Measurements from ENCODE around the gene PEX16. TPM values are rescaled to one million over a fixed set of nuclear protein-coding genes. Genes with fewer than 3 reads are reported as not detected.
"Not testable (repeated sequence)": the region's sequence is repeated elsewhere in the genome, so short reads cannot be mapped to it uniquely, and the experiment has no call there.

PEX16 gene
- polyA plus RNA-seq, 1 donor from 2014 or later, result 73.5 TPM

DNA sequence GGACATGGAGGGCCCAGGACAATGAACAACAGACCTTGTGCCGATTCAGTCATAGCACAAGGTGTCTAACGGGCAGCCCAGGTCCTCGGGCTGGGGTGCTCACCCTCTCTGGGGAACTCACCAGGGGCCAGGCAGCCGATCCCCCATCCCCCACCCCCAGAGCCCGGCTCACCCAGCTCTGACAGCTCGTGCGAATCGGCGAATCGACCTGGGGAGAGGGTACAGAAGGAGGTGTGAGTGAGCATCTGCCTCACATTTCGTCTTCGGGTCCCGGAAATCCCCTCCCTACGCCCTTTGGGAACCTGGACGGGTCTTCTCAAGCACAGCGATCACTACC lies 423 bp downstream of the PEX16 start:
- Mint-ChIP-seq H3K27me3 (no peaks in the 10 kb centered on the region), H3K9me3 (no peaks in the 10 kb centered on the region), H3K4me1 (peaks cover 26 to 41% (median 28%) of the 10 kb centered on the region in 3 donors), H3K4me3 (peak overlapping the region; percentile 93 to 99 (median 96)), H3K27ac (peak overlapping the region; percentile 91 to 98 (median 98)), H3K36me3 (peaks cover 4% of the 10 kb centered on the region)

DNA sequence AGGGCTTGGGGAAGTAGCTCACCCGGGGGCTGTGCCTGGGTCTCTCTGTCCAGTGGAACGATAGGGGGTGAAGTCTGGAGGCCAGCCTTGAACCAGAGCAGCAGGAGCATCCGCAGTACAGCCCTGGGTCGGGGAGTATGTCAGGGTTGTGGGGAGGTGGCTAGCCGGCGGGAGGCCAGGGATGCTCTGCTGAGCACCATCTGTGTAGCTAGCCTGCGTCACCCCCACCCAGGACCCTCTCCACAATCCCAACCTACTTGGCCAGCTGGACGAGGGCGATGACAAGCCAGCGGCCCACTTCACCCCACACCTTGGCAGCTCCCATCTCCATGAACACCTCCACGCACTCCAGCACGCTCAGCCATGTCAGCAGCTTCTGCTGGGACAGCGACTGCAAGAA lies 2.2 kb downstream of the PEX16 start:
- Mint-ChIP-seq H3K9me3 (no peaks in the 10 kb centered on the region), H3K4me1 (peaks cover 17 to 31% (median 18%) of the 10 kb centered on the region in 3 donors), H3K27me3 (no peaks in the 10 kb centered on the region), H3K27ac (peak overlapping the region in 1 of 3 donors; percentile 73), H3K4me3 (peak overlapping the region in 1 of 4 donors; percentile 61), H3K36me3 (peaks cover 4% of the 10 kb centered on the region)

DNA sequence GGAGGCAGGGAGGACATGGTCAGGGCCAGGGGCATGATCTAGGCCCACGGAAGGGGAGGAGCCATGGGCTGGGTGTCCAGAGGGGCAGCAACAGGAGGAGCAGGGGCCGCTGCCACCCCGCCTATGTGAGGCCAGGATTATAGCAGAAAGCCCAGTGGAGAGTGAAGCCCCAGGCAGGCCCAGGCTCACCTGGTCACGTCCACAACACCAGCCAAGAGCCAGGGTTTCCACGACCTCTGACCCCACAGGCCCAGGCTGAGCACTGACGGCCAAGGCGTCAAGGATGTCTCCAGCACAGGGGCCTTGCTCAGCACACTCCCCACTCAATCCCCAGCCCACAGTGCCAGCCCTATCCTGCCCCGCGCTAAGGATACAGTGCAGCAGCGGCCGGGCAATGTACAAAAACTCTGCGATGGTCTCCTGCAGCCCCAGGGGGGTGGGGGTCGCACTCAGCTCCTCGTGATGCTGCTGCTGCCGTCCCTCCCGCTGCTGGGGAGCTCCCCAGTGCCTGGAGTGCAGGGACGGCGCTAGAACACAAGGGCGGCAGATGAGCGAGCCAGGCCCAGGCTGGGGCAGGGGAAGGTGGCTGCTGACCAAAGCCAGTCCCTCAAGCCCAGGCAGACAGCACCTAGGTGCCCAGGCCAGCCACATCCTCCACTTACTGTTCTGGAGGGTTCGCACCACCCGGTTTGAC lies 3.6 kb downstream of the PEX16 start:
- peaks cover 4% of the 10 kb centered on the region for H3K36me3 Mint-ChIP-seq
- H3K9me3 Mint-ChIP-seq, result no peaks in the 10 kb centered on the region
- H3K4me1 Mint-ChIP-seq, result peaks cover 5 to 19% (median 7%) of the 10 kb centered on the region in 3 donors
- H3K27me3 Mint-ChIP-seq, result no peaks in the 10 kb centered on the region
- H3K27ac Mint-ChIP-seq, result no peak overlapping the region
- peak overlapping the region in 1 of 4 donors; percentile 61 for H3K4me3 Mint-ChIP-seq

DNA sequence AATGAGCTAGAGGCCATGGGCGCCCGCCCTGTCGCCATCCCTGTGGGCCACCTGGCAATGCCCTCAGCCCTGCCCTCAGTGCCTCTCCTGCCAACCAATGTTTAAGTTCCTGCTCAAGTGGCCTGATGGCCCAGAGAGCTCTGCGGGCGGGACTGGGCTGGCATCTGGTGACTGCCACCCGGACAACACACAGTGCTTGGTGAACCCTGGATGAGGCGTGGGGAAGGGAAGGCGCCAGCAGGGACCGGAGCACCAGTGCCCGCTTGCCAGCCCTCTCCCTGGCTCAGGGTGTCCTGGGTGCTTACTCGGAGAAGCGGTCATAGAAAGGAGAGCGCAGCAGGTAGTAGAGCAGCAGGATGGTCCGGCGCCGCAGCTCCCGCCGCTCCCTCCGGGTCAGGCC lies 4.2 kb downstream of the PEX16 start:
- H3K4me1 Mint-ChIP-seq, result peaks cover 4 to 18% (median 6%) of the 10 kb centered on the region in 3 donors
- H3K36me3 Mint-ChIP-seq, result peaks cover 4% of the 10 kb centered on the region
- H3K4me3 Mint-ChIP-seq, result peak overlapping the region in 1 of 4 donors; percentile 38
- H3K27ac Mint-ChIP-seq, result no peak overlapping the region
- no peaks in the 10 kb centered on the region for H3K9me3 Mint-ChIP-seq
- no peaks in the 10 kb centered on the region for H3K27me3 Mint-ChIP-seq

DNA sequence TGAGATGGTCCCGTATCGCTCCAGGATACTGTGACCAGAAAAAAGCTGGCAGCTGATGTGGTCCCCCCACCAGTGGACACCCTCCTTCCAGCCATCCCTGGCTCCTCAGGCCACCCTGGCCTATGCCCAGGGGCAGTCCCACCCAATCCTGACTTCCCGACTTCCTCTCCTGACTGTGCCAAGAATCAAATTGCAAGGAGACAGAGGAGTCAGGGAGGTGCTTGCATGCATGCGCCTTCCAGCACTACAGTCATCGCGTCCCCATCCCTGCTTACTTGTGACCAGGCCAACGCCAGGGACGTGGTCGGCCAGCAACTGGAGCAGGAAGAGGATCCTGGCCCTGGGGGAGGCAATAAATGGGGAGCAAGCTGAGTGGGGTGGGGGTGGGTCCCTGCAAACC lies 7.1 kb downstream of the PEX16 start:
- Mint-ChIP-seq H3K9me3 (no peaks in the 10 kb centered on the region), H3K4me3 (no peak overlapping the region), H3K36me3 (peaks cover 2% of the 10 kb centered on the region), H3K4me1 (peaks cover 4 to 8% (median 6%) of the 10 kb centered on the region in 3 donors), H3K27ac (no peak overlapping the region), H3K27me3 (no peaks in the 10 kb centered on the region)

DNA sequence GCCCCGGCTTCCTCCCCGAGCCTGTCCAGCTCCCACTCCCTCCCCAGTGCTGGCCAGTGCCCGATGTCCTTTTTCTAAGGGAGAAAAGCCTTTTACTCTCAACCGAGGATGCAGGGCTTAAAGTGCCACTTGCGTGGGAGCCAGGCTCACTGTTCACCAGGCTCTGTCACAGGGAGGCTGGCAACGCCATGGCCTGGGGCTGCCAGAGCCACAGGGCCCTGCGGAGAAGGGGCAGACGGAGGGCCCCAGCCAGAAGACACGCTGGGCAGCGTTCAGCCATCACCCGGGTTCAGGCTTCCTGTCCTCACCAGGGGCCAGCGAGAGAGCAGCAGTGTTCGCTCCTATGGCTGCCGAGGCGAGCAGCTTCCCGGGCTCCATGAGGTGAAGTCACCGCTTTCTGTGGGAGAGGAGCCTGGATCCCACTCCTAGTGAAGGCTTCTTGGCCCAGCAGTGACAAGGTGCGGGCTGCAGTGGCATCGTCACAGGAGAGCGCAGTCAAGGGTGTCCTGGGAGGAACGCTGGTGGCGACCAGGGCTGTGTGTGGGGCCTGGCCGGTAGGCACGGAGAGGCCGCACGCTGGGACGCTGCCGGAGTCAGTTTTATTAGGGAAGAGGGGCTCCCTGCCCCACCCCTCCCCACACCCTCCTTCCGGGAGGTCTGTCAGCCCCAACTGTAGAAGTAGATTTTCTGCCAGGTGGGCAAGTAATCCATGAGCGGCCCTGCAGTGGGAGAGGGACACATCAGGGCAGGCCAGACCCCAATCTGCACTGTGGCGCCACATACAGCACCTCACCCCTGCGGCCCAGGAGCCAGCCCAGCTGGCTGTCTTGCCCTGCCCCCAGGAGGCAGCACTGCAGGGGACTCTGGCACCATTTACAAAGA lies 7.8 kb downstream of the PEX16 start:
- peaks cover 4 to 7% (median 4%) of the 10 kb centered on the region in 3 donors for H3K4me1 Mint-ChIP-seq

DNA sequence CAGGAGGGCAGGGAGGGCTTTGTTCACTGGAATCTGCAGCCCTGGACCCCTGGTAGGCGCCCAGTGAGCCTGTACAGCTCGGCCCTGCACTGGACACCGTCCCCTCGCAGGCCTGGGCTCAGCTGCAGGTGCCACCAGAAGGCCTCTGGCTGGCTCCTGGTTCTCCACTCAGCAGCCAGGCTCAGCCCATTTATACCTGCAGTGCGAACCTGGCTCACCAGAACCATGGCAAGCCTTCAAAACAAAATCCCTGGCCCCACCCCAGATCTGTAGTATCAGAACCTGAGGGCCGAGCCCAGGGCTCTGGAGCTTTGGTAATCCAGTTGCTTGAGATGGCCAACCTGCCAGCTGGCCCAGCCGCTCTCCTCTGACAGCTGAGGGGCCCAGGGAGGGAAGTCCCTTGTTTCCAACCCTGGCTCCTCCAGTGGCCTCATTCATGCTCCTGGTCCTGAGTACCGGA lies 9.7 kb downstream of the PEX16 start:
- Mint-ChIP-seq H3K27me3 (no peaks in the 10 kb centered on the region), H3K36me3 (peaks cover 2% of the 10 kb centered on the region), H3K9me3 (no peaks in the 10 kb centered on the region), H3K27ac (peak overlapping the region in 1 of 3 donors; percentile 29), H3K4me3 (no peak overlapping the region), H3K4me1 (peaks cover 4 to 7% (median 4%) of the 10 kb centered on the region in 3 donors)

More for the DNA sequence above, 7.8 kb downstream of the PEX16 start:
- no peaks in the 10 kb centered on the region for H3K27me3 Mint-ChIP-seq
- no peak overlapping the region for H3K4me3 Mint-ChIP-seq
- no peak overlapping the region for H3K27ac Mint-ChIP-seq
- peaks cover 2% of the 10 kb centered on the region for H3K36me3 Mint-ChIP-seq
- H3K9me3 Mint-ChIP-seq, result no peaks in the 10 kb centered on the region

DNA sequence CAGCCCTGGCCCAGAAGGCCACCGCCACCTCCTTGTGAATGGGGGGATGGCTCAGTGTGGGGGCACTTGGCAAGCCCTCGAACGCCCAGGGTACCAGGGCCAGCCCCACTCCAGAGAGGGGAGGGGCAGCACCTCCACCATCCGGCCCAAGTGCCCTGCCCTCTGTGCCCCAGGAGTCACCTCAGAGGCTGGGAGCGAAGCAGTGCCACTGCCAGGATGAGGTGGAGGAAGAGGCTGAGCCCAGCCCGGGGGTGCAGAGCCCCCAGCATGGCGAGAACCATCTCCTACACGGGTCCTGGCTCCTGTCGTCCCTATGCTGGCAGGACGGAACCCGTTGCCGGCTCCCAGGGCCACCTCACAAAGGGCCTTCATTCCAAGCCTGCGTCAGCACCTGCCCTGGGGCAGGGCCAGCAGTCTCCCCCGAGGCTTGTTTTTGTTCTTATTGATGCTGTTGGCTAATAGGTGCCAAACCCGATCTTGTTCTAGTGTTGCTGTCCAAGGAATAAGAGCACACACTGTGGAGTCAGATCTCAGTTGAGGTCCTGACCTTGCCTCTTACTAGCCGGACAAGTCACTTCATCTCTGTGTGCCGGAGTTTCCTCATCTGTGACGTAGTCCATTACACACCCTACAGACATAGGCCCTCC lies 10.6 kb downstream of the PEX16 start, which contains the start of gene FREY1:
Gene FREY1, minus strand, starts transcription at position 307 of the 647 bp plus-strand sequence. Its CDS starts 26 bp downstream, at position 281.
- Mint-ChIP-seq H3K36me3 (peaks cover 2% of the 10 kb centered on the region), H3K27me3 (no peaks in the 10 kb centered on the region), H3K4me1 (peaks cover 4 to 7% (median 4%) of the 10 kb centered on the region in 3 donors), H3K27ac (peak within 1 kb of the TSS in 1 of 3 donors; percentile 29), H3K4me3 (no peak within 1 kb of the TSS), H3K9me3 (no peaks in the 10 kb centered on the region)

DNA sequence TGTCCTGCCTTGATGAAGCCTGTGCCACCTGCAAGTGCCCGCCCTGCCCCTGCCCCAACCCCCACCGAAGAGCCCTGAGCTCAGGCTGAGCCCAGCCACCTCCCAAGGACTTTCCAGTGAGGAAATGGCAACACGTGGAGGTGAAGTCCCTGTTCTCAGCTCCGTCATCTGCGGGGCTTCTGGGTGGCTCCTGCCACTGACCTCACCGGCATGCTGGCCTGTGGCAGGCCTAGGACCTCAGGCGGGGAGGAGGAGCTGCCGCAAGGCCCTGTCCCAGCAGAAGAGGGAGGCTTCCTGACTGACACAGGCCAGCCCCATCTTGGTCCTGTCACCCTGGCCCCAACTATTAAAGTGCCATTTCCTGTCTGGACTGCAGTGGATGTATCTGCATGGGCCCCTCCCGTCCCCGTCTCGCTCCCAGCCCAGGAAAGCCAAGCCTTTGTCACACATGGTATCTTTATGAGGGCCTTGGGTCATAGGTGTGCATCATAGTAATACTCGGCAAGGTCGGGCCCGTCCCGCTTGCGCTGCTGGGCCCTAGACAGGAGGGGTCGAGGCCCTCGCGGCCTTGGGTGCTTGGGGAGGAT lies 11.5 kb downstream of the PEX16 start:
- H3K36me3 Mint-ChIP-seq, result peaks cover 2% of the 10 kb centered on the region
- peaks cover 2% of the 10 kb centered on the region for H3K27me3 Mint-ChIP-seq
- H3K4me3 Mint-ChIP-seq, result no peak overlapping the region
- peaks cover 4 to 7% (median 4%) of the 10 kb centered on the region in 3 donors for H3K4me1 Mint-ChIP-seq
- H3K9me3 Mint-ChIP-seq, result no peaks in the 10 kb centered on the region
- no peak overlapping the region for H3K27ac Mint-ChIP-seq

DNA sequence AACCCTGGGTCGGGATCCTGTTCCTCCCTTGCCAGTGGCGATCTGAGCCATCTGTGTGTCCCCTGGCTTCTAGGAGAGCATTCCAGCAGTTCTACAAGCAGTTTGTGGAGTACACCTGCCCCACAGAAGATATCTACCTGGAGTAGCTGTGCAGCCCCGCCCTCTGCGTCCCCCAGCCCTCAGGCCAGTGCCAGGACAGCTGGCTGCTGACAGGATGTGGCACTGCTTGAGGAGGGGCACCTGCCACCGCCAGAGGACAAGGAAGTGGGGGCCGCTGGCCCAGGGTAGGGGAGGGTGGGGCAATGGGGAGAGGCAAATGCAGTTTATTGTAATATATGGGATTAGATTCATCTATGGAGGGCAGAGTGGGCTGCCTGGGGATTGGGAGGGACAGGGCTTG lies 12.1 kb downstream of the PEX16 start:
- not testable (repeated sequence) for H3K36me3 Mint-ChIP-seq, H3K9me3 Mint-ChIP-seq, H3K27me3 Mint-ChIP-seq, H3K4me1 Mint-ChIP-seq
- H3K4me3 Mint-ChIP-seq, result peak overlapping the region in 1 of 4 donors; percentile 26
- peak overlapping the region in 1 of 3 donors; percentile 51 for H3K27ac Mint-ChIP-seq

DNA sequence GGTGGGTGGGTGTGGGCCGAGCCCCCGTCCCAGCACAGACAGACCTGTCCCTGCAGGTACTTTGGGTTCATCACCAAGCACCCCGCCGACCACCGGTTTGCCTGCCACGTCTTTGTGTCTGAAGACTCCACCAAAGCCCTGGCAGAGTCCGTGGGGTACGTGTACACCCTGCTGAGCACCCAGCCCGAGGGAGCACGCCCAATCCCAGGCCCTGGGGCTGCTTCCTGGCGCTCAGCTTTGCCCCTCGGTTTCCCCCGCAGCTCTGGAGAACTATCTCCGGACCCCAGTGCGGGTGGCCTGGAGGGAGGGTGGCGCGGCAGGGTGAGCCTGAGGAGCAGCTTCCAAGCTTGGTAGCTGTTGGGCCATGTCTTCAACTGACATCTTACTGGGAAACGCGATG lies 12.6 kb downstream of the PEX16 start:
- no peaks in the 10 kb centered on the region for H3K9me3 Mint-ChIP-seq
- peaks cover 7% of the 10 kb centered on the region for H3K27me3 Mint-ChIP-seq
- H3K4me3 Mint-ChIP-seq, result peak overlapping the region in 1 of 4 donors; percentile 26
- peaks cover 2% of the 10 kb centered on the region for H3K36me3 Mint-ChIP-seq
- peak overlapping the region in 1 of 3 donors; percentile 51 for H3K27ac Mint-ChIP-seq
- peaks cover 4 to 7% (median 4%) of the 10 kb centered on the region in 3 donors for H3K4me1 Mint-ChIP-seq

DNA sequence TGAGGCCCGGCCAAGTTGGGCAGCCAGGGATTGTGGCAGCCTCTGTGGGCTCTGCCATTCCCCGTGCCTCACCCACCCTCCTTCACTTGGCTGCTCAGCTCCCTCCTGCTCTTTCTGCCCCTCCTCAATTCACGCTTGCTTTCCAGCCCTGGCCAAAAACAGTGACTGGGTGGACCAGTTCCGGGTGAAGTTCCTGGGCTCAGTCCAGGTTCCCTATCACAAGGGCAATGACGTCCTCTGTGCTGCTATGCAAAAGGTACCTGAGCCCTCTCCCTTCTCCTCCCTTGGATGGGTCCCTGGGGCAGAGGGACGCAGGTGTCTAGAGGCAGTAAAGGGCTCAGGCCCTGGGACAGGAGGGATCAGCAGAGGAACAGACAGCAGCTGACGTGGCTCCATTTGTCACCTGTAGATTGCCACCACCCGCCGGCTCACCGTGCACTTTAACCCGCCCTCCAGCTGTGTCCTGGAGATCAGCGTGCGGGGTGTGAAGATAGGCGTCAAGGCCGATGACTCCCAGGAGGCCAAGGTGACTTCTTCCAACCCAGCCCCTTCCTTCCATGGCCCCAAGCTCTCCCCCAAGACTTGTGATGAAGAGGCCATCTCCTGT lies 13.3 kb downstream of the PEX16 start:
- no peaks in the 10 kb centered on the region for H3K9me3 Mint-ChIP-seq
- peak overlapping the region in 1 of 3 donors; percentile 51 for H3K27ac Mint-ChIP-seq
- peaks cover 2% of the 10 kb centered on the region for H3K36me3 Mint-ChIP-seq
- peaks cover 7% of the 10 kb centered on the region for H3K27me3 Mint-ChIP-seq
- peaks cover 4 to 7% (median 4%) of the 10 kb centered on the region in 3 donors for H3K4me1 Mint-ChIP-seq
- peak overlapping the region in 1 of 4 donors; percentile 60 for H3K4me3 Mint-ChIP-seq

DNA sequence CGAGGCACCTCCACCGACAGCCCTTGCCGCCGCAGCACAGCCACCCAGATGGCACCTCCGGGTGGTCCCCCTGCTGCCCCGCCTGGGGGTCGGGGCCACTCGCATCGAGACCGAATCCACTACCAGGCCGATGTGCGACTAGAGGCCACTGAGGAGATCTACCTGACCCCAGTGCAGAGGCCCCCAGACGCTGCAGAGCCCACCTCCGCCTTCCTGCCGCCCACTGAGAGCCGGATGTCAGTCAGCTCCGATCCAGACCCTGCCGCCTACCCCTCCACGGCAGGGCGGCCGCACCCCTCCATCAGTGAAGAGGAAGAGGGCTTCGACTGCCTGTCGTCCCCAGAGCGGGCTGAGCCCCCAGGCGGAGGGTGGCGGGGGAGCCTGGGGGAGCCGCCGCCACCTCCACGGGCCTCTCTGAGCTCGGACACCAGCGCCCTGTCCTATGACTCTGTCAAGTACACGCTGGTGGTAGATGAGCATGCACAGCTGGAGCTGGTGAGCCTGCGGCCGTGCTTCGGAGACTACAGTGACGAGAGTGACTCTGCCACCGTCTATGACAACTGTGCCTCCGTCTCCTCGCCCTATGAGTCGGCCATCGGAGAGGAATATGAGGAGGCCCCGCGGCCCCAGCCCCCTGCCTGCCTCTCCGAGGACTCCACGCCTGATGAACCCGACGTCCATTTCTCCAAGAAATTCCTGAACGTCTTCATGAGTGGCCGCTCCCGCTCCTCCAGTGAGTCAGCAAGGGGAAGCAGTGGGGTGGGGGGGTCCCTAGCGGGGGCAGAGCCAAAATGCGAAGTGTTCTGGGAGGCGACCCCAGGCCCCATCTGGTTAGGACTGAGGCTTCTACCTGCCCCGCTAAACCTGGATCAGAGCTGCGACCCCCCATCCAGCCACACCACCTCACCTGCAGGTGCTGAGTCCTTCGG lies 15.0 kb downstream of the PEX16 start:
- Mint-ChIP-seq H3K27ac (peak overlapping the region in 1 of 3 donors; percentile 51), H3K4me1 (peaks cover 4 to 7% (median 6%) of the 10 kb centered on the region in 3 donors), H3K4me3 (peak overlapping the region in 1 of 4 donors; percentile 55)

More for the DNA sequence above, 15.0 kb downstream of the PEX16 start:
- peaks cover 9% of the 10 kb centered on the region for H3K27me3 Mint-ChIP-seq
- H3K36me3 Mint-ChIP-seq, result peaks cover 2% of the 10 kb centered on the region
- no peaks in the 10 kb centered on the region for H3K9me3 Mint-ChIP-seq

Measured in IgD-negative memory B cell (primary cell).